ENCODE measurements around the gene DIS3L2. TPM values are rescaled to one million over a fixed set of nuclear protein-coding genes. Genes with fewer than 3 reads are reported as not detected.

Gene DIS3L2
- total and polyA plus RNA-seq, 12 donors = 20.0 to 54.7 (median 30.5) TPM

GRCh38 chr2:231975001-231975400, 13.5 kb downstream of the DIS3L2 start:
- DNase-seq = no peak
- intact Hi-C loops (cut with DNase I) = no loop called here
- H3K27me3 ChIP-seq = no peaks in the 10 kb centered on the region
- no peaks in the 10 kb centered on the region for H3K36me3 ChIP-seq (replicated peaks in 1 of 2)
- H3K9me3 ChIP-seq (replicated peaks in 1 of 3) = no peaks in the 10 kb centered on the region
- no peak overlapping the region for H3K27ac ChIP-seq
- 95 to 97% (median 96%) methylated on average over 2 of the region's 2 CpGs for WGBS, 4 donors
- no peak for TF ChIP-seq CTCF (IDR thresholded peaks at IDR 0.05)
- no peak for TF ChIP-seq POLR2A (IDR thresholded peaks at IDR 0.05)
- H3K4me3 ChIP-seq = no peak overlapping the region
- H3K4me1 ChIP-seq (replicated peaks in 1 of 2) = no peaks in the 10 kb centered on the region

- DNase-seq = no peak
- Histone ChIP-seq H3K4me3 (no peak overlapping the region), H3K4me1 (replicated peaks in 1 of 2) (no peaks in the 10 kb centered on the region), H3K36me3 (replicated peaks in 1 of 2) (no peaks in the 10 kb centered on the region), H3K27ac (no peak overlapping the region), H3K9me3 (replicated peaks in 1 of 3) (no peaks in the 10 kb centered on the region), H3K27me3 (no peaks in the 10 kb centered on the region)
- intact Hi-C loops (cut with DNase I) = no loop called here
- no peak for TF ChIP-seq POLR2A (IDR thresholded peaks at IDR 0.05)
- no peak for TF ChIP-seq CTCF (IDR thresholded peaks at IDR 0.05)
- WGBS, 4 donors = 67 to 78% (median 76%) methylated on average over 2 of the region's 2 CpGs
Measured at GRCh38 chr2:231977430-231977829, 15.9 kb downstream of the DIS3L2 start.

GRCh38 chr2:231984992-231985391, 23.5 kb downstream of the DIS3L2 start:
- no peaks in the 10 kb centered on the region for H3K27me3 ChIP-seq
- 0 to 59% (median 0%) methylated on average over 1 of the region's 1 CpG for WGBS, 4 donors
- intact Hi-C loops (cut with DNase I) = no loop called here

GRCh38 chr2:231985823-231986261, 24.3 kb downstream of the DIS3L2 start:
- H3K9me3 ChIP-seq (replicated peaks in 1 of 3) = no peaks in the 10 kb centered on the region
- intact Hi-C loops (cut with DNase I) = no loop called here
- 87 to 93% (median 90%) methylated on average over 6 to 8 of the region's 8 CpGs for WGBS, 4 donors
- H3K36me3 ChIP-seq (replicated peaks in 1 of 2) = no peaks in the 10 kb centered on the region
- H3K27ac ChIP-seq = no peak overlapping the region
- no peak overlapping the region for H3K4me3 ChIP-seq
- H3K4me1 ChIP-seq (replicated peaks in 1 of 2) = peaks cover 0 to 6% of the 10 kb centered on the region in 2 donors
- no peaks in the 10 kb centered on the region for H3K27me3 ChIP-seq
- no peak for DNase-seq
- TF ChIP-seq POLR2A (IDR thresholded peaks at IDR 0.05) (no peak), CTCF (IDR thresholded peaks at IDR 0.05) (no peak)

More at GRCh38 chr2:231984992-231985391, 23.5 kb downstream of the DIS3L2 start:
- DNase-seq = no peak
- H3K4me1 ChIP-seq (replicated peaks in 1 of 2) = peaks cover 0 to 6% of the 10 kb centered on the region in 2 donors
- H3K9me3 ChIP-seq (replicated peaks in 1 of 3) = no peaks in the 10 kb centered on the region
- no peak overlapping the region for H3K27ac ChIP-seq
- no peak for TF ChIP-seq POLR2A (IDR thresholded peaks at IDR 0.05)
- no peak for TF ChIP-seq CTCF (IDR thresholded peaks at IDR 0.05)
- no peaks in the 10 kb centered on the region for H3K36me3 ChIP-seq (replicated peaks in 1 of 2)
- no peak overlapping the region for H3K4me3 ChIP-seq
